GM21576 (cell line): ENCODE results near the gene ZMIZ1.
"Not testable (repeated sequence)": the region's sequence is repeated elsewhere in the genome, so short reads cannot be mapped to it uniquely, and the experiment has no call there.

Source experiments
- ATAC-seq: cut with Tn5 transposase; IDR thresholded peaks from one replicate; pipeline ENCODE4 v1.9.1; 2021; ENCODE audit warnings: mild to moderate bottlenecking, moderate library complexity; ENCODE audit not compliant: unreplicated experiment

Gene ZMIZ1

GRCh38 chr10:79332610-79333315 lies 264.0 kb downstream of the ZMIZ1 start:
- ATAC-seq: not testable (repeated sequence)

DNA sequence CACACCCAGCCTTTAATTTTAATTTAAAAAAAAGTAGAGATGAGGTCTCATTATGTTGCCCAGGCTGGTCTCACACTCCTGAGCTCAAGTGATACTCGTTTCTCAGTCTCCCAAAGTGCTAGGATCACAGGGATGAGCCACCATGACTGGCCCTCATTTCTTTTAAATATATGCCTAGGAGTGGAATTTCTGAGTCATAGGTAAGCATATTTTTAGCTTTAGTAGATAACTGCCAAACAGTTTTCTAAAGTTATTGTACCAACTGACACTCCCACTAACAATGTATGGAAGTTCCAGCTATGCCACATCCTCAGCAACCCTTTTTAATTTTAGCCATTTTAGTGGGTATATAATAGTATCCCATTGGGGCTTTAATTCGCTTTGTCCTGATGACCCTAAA lies 264.7 kb downstream of the ZMIZ1 start:
- ATAC-seq: no peak

DNA sequence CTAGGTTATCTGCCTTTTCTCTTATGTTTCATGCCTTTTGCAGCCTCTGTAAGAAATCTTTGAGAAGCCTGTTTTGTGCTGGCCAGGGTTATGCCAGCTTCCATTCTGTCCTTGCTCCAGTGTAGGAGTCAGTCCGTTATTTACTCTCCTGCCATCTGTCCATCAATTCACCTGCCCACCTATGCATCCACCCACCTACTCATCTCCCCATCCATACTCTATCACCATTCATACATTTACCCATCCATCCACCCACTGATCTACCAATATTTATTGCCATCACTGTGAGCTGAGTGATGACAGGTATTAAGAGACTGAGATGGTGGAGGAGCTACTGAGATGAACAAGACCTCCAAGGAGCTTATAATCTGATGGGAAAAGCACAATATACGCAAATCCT lies 265.8 kb downstream of the ZMIZ1 start:
- ATAC-seq: no peak

GRCh38 chr10:79335094-79335469 lies 266.3 kb downstream of the ZMIZ1 start:
- no peak for ATAC-seq

GRCh38 chr10:79335470-79336235 lies 266.9 kb downstream of the ZMIZ1 start:
- no peak for ATAC-seq

GRCh38 chr10:79336276-79336675 lies 267.5 kb downstream of the ZMIZ1 start:
- ATAC-seq: no peak

GRCh38 chr10:79336739-79337138 lies 268.0 kb downstream of the ZMIZ1 start:
- no peak for ATAC-seq

DNA sequence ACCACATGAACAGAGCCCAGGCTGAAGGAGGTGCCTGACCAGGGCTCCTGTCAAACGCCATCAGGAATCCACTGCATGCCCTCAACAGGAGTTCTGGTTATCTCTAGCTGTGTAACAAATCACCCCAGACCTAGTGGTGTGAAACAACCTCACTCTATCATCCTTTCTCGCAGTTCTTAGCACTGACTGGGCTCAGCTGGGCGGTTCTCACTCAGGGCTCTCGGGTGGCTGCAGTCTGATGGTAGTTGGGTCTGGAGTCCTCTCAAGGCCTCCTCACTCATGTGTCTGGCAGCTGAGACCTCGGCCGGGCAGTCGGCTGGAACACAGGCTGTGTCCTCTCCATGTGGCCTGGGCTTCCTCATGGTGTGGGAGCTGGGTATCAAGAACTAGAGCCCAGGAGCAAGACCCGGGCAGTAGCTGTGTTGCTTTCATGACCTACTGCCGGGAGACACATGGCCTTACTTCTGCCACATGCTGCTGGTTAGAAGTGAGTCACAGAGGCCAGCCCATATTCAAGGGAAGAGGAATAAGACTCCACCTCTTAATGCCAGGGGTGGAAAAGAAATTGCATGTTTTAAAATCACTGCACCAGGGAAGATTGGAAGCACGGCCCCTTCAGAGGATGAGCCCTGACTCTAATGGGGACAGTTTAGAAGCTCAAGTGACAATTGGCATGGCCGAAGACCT lies 269.2 kb downstream of the ZMIZ1 start:
- not testable (repeated sequence) for ATAC-seq

- ATAC-seq: no peak
Observed at GRCh38 chr10:79339266-79339665, 270.5 kb downstream of the ZMIZ1 start.

DNA sequence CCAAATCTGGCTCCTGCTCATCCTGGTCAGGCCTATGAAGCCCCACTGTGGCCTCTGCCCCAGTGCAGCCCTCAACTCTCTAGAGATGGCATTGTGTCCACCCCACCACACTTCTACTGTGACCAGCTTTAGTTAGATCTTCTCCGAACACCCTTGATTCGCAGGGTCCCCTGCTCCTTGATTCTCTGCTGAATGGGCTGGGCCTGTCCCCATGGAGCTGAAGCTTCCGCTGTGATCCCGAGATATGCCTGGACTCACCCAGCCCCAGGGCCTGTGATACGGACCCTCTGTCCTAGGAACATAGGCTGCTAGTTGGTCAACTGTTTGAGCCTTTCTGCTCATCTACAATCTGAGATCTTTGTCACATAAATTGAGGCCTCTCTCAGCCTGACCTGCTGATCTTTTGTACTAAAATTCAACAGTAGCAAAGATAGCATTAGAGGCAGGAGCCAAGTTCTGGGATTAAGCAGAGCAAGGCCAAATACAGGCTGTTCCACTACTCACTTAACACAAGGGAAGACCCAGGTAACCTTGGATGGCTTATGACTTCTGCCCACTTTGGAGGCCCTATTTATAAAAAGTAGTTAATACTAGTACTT lies 272.0 kb downstream of the ZMIZ1 start:
- ATAC-seq: no peak

- ATAC-seq: no peak
Observed at GRCh38 chr10:79342295-79342761, 273.6 kb downstream of the ZMIZ1 start.

- ATAC-seq: no peak
Observed at GRCh38 chr10:79342811-79343561, 274.2 kb downstream of the ZMIZ1 start.

GRCh38 chr10:79344502-79345195 lies 275.9 kb downstream of the ZMIZ1 start:
- no peak for ATAC-seq

DNA sequence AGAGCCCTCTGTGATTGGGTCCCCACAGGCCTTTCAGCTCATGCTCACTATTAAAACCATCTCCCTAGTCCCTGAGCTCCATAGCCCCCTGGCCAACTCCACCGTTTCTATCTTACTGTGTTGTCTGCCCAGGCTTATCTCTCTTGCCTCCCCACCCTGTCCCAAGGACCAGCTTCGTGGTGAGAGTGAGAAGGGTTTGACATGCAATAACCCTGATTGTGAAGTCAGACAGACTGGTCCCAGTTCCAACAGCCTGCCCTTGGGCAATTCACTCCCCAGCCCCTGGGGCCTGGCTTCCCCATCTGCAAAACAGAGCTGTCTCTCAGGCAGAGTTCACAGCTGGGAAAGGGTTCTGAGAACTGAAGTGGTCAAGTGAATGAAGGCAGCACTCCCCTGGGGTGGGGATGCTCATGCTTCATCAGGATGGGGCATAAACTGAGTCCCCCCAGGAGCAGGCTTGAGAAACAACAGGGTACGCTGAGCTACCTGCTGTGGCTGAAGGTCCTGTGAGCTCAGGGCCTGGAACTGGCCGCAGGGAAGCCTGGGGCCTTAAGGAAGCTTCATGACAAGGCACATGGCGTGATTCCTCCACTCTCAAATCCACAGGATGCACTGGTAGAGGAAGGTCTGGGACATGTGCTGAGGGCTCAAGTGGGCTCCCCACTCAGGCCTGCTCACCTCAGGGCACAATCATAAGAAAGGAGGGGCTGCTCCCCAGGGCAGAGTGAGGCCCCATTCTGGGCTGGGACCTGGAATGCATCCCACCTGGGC lies 276.7 kb downstream of the ZMIZ1 start:
- no peak for ATAC-seq

DNA sequence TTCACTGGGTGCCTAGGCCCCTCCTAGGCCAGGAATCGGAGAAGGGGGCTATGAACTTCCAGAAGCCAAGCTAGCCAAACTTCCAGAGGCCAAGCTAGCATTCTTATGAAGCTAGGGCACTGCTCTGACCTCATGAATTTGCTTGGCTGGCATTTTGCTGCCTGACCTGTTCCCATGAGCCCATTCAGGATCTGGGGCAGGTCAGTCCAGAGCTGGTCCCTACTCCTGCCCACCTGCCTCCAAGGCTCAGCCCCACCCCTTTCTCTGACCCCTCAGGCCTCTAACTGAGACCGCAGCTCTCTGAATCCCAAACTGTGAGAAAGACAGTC lies 277.2 kb downstream of the ZMIZ1 start:
- no peak for ATAC-seq

DNA sequence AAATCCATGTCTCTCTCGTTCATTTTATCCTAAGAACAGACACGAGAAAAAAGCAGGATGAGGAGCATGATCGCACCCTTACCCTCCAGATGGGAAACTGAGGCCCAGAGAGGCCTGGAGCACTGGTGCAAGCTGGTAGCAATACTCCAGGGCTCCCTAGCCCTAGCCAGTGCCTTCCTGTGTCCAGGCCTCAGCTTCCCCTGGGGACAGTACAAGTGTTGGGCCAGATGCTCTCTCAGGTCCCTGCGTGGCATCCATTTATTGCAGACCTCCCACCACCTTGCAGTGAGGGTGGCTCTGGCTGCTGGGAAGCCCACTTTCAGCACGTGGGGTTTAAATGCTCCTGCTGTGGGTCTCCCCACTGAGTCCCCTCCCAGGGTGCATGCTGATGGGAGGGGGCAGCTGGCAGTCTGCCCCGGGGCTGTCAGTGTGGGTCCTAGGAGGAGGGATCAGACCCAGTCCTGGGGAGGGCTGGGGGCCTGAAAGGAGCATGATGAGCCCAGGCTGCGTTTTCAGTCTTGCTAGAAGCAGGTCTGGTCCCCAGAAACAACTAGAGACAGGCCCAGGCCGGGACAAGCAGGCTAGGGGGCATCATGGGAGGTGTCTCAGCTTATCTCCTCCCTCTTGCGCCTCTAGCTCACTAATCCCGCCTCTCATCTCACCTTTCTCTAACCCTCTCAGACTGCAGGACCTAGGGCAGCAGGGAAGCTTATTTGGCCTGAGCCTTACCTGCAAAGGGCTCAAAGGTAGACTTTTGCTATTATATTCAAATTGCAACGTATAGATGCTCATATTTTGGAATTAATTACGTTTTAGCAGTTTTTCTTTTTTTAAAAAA lies 277.8 kb downstream of the ZMIZ1 start:
- ATAC-seq: no peak

- ATAC-seq: peak; percentile 76
Observed at GRCh38 chr10:79347226-79347893, 278.6 kb downstream of the ZMIZ1 start, which contains the start of gene PPIF. TSS of gene PPIF (plus strand) at chr10:79347469. CDS start at chr10:79347549, 80 bp downstream.
